Tibial nerve (tissue), 3 donors: ENCODE measurements around the gene THRSP.

ENCODE experiments used
- CTCF ChIP-seq, 5 experiments: fragments of 200-600 bp in 3 of 5; fragments of 450-650 bp in 2 of 5; sonication (generic) in 3 of 5; IDR thresholded peaks; one replicate each; pipeline ENCODE4 v1.5.1; 2016 to 2019; ENCODE audit warnings: antibody characterized with exemption in 5 of 5, mild to moderate bottlenecking in 3 of 5, moderate library complexity in 2 of 5
- POLR2A ChIP-seq, 2 donors: fragments of 450-650 bp; IDR thresholded peaks; one replicate each; pipeline ENCODE4 v1.6.1; 2017; ENCODE audit warnings: antibody characterized with exemption in 2 of 2, mild to moderate bottlenecking in 2 of 2, moderate library complexity in 2 of 2

DNA sequence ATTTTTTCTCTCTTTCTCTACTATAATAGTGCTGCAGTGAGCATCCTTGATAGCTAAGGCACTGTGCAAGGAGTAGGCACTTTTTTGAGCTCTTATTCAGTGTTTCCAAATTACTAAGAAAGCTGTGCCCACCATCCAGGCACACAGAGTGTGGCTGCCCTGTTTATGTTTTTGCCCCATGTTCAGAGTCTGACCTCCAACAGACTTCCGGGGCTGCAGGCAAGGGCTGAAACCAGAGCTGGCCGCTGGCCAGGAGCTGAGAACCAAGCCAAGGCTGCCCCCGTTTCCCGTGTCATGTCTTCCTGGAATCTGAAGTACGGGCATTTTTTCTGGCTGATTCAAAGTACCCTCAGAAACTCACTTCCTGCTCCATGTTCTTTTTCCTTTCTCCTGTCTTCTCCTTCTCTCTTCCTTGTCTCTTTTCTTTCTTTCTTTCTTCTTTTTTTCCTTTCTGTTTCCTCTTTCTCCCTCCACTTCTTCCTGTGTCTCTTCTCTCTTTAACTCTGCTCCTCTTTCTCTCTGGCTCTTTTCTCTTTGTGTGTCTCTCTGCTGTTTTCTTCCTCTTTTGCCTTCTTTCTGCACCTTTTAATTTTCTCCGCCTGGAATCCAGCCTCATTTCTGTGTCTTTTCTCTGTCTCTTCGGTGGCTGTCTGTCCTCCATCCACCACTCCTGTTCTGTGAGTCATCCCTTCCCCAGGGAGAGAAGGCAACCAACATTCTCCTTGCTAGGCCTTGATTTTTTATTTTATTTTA is 23.6 kb upstream of the THRSP start:
- TF ChIP-seq POLR2A (IDR thresholded peaks at IDR 0.05) = no peak
- TF ChIP-seq CTCF (IDR thresholded peaks at IDR 0.05) = no peak
